Lung microvascular endothelial cell (primary cell): ENCODE data around the gene MAD1L1. TPM values are rescaled to one million over a fixed set of nuclear protein-coding genes. Genes with fewer than 3 reads are reported as not detected.
"Not testable (repeated sequence)": the region's sequence is repeated elsewhere in the genome, so short reads cannot be mapped to it uniquely, and the experiment has no call there.

Source experiments
- DNase-seq, 2 donors: peaks; one replicate each; pipeline versions ENCODE4 v3.0.0 to v3.0.0-alpha.2; 2010; ENCODE audit warnings: low read depth in 2 of 2
- total RNA-seq: library from RNA; depleted of rRNA; stranded (reverse); fragments of >200 nt; gene quantifications from 2 replicates; pipeline ENCODE4 v1.2.1, GENCODE V29; 2014

MAD1L1 gene
- total RNA-seq, 1 donor from 2014 or later = 46.0 TPM

DNA sequence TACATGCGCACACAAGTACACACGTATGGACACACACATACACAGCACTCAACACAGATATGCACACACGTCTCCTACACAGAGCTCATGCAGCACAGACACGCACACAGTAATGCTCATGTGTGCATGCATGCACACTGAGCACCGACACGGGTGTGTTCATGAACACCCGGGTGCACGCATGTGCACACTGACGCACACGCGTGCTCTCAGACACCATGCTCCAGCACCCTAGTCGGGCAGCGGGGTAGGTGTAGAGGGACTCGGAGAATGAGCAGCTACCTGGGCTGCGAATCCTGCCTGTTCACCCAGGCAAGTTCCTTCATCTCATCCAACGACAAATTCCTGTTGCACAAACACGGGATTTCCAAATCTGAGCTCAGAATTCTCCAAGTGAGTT lies 184.7 kb downstream of the MAD1L1 start:
- DNase-seq = no peak

DNA sequence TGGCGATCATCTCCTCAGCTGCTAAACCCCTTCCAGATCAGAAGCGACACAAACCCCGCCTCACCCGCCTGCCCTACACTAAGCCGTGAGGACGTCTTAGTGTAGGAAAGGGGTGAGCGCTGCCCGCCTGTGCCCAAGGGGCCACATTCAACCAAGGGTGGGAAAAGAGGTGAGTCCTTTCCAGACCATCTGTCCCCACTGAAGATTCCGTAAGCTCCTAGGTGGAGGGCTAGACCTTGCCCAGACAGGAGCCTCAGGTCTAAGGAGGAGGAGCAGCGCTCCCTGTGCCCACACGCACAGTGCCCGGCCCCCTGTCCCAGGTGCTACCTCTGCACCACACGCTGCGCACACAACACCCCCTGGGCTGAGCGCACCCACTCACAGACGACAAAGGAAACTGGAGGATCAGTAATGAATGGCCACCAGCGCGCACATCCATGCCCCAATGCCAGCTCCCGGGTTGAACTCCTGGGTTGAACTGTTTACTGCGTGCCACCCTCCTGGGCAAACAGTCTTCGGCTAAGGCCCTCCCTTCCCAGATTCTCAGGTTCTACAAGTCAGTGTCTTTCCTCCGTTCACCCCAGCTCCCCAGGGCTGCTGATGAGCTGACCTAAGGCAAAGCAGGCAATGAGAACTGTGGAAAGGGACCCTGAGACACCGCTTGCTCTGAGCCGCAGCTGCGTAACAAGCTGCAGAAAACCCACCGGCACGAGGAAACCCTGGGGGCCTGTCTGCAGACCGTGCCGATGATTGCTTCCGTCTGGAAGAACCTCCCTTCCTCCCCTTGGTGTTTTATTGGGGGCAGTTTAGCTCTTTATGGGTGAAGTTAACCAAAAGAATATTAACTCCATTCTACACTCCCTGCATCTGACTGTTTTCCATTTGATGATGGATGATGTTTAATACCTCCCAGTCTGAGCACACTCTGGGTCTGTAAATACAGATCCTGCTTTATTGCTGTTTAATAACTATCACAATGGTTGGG lies 185.9 kb downstream of the MAD1L1 start:
- no peak for DNase-seq

DNA sequence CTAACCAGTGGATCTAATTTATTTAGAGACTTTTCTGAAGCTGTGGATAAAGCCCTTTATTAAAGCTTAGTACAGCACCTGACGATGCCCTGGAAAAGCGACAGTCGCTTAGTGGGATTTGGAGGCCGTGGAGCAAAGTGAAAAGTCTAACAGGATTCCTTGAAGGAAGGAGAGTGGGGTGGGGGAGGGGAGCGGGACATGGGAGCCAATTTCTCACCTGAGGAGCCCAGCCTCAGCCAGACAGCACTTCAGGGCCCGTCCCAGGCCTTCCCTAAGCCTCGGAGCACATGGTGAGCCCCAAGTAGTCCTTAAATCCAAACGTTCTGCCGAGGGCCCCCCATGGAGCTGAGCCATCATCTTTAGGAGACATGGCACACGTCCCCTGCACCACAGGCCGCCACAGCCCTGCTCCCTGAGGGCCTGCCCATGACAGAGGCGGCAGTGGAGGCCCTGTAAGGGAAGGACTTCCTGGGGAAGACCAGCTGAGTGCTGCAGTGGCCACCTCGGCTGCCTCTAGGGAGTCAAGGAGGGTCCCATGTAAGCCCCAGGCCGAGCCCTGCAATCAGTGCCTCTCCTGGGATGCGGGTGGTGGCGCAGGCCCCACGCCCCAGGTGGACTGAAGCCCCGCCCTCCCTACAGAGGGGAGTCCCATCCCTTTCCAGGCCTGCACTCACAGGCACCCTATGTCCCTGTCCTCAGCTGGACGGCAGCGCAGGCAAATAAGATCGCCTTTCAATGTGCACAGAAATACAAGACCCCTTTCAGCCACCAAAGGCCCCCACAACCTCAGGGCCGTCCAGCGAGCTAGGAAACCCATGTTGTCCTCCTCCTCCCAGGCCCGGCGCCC lies 187.0 kb downstream of the MAD1L1 start:
- DNase-seq = no peak

DNA sequence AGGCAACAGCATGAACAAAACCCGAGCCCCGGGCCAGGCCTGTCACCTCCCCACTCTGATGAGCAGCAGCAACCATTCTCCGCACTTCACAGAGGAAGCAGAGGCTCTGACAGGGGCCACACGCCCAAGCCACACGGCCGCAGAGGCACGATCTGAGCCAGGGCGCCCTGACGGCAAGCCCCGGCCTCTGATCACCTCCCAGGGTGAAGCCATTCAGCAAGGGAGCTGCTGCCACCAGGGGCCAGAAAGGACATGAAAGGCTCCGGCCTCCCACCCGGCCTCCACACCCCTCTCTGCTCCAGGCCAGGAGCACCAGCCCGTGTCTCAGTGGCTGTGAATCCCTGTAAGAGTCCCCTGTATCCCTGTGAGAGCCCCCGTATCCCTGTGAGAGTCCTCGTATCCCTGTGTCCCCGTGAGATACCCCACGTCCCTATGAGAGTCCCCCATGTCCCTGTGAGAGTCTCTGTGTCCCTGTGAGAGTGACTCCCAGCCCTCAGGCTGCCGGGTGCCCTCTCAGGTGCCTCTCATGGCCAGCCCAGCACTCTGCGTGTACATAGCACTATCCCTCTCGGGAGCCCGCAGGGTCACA lies 187.8 kb downstream of the MAD1L1 start:
- no peak for DNase-seq

DNA sequence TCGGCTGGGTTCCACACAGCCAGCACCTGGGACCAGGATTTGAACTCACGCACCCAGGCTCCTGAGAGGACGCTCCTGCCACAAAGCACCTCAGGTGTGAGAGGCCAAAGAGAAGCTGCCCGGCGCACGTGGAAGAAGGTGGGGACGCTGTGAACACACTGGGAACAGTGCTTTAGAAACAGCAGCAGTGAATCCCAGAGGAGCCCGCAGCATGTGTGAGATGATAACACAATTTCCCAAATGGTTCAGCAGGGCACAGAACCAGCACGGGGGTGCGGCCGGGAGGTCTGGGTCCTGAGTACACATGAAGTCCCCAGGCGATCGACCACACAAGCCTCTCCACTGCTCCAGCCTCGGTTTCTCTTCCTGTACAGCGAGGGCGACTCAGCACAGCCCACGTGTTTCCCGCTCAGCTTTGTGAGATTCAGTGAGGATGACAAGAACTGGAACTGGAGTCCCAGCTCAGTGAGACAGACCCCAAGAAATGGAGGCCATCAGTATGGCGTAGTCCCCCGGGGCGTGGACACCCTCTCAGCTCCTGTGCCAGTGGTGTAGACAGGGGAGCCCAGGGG lies 188.3 kb downstream of the MAD1L1 start:
- no peak for DNase-seq

DNA sequence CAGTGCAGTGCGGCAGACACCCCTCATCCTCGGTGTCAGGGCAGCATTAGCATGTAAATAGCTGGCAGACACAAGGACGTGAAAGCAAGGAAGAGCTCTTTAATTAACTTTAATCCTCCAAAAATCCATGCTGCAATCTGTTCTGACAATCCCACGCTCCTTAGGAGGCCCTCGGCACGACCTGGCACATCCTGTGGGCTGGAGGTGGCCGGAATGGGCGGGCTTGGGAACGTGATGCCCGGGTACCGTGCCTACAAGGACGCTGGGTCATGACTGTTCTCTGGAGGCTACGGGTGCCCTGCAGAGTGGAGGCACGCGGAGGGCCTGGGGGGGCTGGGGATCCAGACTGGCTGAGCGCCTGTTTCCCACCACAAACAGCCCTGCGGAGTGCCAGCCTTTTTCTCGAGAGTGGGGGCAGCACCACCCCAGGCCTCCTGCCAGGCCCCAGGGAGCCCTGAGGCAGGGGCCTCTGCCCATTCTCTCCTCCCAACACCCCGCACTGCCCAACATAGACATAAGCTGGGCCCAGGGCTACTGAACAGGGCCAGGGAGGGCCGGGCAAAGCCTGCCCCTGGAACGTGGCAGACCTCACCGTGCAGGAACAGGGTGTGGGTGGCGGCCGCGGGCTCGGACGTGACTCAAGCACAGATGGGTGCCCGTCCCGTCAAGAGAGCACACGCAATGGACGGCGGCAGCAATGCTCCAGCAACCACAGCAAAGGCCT lies 189.3 kb downstream of the MAD1L1 start:
- no peak for DNase-seq

DNA sequence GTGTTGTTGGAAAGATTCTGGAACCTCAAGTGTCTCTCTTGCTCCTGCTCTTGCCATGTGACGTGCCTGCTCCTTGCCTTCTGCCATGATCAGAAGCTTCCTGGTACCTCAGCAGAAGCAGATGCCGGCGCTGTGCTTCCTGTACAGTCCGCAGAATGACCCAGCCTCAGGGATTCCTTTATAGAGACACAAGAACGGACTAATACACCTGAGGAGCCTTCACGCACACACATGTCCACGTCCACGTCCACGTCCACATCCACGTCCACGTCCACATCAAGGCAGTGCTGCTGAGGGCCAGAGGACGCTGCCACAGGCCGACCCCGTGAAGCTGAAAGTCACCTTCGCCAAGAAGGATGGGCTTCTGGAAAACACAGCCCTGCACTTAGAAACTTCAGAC lies 190.1 kb downstream of the MAD1L1 start:
- DNase-seq = no peak

DNA sequence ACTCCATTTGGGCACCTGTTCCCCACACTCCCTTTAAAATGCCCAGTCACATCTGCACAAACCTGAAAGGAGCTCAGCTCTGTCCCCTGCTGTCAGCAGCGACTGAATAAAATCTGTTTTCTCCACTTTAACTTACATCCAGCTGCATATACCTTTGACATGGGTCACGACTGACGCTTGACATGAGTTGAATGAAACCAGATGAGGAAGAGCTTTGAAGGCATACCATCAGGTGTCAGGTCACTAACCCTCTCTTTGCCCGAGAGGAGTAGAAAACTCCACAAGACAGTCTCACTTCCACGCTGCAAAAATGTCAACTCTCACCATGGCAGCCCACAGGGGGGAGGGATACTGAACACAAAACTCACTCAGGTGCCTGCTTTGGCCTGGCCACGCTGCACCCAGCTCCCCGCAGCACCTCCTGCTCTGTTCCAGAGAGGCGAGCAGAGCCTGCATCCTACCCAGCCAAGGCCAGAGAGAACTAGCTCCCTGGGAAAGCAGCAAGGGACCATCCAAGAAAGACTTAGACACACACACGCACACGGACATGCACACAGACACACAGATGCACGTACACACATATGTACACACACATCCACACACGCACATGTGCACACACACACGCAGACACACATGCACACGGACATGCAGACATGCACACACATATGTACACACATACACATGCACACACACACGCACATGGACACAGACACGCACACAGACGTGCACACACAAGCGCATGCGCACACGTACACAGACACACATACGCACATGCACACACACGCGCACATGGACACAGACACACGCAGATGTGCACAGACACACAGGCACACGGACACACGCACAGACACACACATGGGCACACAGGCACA lies 191.0 kb downstream of the MAD1L1 start:
- DNase-seq = no peak

DNA sequence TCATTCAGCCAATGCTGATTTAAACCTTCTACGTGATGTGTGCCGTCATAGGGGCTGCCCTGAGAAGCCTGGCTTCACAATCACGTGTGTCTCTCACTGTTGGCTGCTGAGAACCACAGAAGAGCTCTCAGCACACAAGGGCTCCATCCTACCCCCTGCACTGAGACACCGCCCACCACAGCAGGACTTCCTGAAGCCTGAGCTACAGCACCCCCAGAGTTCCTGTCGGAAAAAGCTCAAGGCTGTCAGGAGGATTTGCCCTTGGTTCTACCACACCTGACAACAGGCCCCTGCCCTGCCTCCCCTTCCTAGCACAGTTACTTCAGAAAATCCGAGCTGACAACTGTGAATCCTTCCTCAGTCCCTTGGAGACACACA lies 191.9 kb downstream of the MAD1L1 start:
- DNase-seq = no peak

DNA sequence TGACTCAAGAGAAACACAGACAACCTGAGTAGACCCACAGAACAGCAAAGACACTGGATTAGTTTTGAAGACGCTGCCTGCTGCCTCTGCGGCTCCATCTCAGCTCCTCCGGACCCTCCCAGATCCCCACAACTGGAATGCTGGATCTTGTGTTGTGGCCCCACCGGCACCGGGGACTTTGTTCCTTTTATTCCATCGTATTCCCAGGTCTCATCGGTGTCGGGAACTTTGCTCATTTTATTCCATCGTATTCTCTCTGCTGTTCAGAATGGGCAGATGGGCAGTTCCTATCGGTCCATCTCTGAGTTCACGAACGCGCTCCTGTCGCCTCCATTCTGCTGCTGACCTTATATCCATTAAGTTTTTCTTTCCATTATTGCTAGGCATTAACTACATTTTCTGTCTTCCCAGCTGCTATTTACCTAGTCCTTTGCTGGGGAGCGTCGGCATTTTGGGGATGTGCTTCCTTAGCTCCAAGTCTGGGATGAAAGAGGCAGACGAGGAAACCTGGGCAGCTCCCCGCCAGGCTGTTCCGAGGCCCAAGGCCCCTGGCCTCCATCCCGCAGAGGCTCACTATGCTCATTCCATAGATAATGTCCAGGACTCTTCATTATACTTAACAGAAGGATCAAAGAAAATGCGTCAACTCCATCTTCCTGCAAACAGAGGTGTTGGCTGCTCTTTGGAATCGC lies 192.4 kb downstream of the MAD1L1 start:
- DNase-seq = no peak

DNA sequence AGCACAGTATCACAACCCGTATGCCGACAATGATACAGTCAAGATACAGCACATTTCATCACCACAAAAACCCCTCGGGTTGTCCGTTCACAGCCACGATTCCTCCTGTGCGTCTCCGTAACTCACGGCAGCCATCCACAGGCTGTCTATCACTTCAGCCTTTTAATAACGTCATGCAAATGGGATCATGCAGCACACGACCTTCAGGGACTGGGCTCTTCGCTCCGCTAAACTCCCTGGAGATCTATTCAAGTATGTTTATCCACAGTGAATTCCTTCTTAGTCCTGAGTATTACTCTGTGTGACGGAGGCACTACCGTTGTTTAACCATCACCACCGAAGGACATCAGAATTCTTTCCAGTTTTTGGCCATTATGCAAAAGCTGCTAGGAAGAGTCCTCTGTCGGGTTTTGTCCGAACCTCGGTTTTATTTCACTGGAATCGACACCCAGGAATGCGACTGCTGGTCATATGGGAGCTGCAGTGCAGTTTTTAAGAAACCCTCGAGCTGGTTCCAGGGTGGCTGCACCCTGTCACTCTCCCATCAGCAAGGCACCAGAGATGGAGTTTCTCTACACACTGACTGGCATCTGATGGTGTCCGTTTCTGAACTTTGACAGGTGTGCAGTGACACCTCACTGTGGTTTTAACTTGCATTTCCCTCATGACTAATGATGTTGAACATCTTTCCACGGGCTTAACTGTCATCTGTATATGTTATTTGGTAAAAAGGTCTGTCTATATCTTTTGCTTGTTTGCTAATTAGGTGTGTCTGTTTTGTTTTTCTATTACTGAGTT lies 193.6 kb downstream of the MAD1L1 start:
- no peak for DNase-seq

DNA sequence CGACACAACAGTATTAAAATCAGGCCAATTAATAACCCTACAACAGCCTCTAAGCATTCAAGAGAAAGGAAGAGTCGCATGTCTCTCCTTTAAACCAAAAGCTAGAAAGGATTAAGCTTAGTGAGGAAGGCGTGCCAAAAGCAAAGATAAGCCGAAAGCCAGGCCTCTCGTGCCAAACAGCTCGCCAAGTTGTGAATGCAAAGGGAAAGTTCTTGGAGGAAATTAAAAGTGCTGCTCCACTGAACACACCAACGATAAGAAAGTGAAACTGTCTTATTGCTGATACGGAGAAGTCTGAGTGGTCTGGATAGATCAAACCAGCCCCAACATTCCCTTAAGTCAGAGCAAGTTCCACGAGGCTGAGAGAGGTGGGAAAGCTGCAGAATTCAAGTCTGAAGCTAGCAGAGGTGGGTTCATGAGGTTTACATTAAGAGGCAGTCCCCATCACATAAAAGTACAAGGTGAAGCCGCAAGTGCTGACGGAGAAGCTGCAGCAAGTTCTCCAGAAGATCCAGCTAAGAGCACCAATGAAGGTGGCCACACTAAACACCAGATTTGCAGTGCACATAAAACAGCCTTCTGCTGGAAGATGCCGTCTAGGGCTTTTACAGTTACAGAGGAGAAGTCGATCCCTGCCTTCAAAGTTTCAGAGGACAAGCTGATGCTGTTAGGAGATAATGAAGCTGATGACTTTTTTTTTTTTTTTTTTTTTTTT lies 194.8 kb downstream of the MAD1L1 start:
- peak in 1 of 2 donors; percentile 58 for DNase-seq

DNA sequence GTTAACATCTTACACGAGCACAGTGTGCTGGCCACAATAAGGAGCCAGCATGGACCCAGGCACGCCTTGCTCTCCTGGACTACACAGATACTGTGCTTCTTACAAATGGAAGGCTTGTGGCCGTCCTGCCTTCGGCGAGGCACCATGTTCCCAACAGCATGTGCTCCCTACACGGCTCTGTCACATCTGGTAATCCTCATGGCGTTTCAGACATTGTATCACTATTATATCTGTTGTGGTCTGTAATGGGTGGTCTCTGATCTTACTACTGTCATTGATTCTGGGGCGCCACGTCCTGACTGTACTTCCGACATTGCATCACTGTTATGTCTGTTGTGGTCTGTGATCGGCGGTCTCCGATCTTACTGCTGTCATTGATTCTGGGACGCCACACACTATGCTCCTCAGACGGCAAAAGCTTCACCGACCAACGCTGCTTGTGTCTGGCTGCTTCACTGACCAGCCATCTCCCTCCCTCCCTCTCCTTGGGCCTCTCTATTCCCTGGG lies 195.4 kb downstream of the MAD1L1 start:
- DNase-seq = no peak

DNA sequence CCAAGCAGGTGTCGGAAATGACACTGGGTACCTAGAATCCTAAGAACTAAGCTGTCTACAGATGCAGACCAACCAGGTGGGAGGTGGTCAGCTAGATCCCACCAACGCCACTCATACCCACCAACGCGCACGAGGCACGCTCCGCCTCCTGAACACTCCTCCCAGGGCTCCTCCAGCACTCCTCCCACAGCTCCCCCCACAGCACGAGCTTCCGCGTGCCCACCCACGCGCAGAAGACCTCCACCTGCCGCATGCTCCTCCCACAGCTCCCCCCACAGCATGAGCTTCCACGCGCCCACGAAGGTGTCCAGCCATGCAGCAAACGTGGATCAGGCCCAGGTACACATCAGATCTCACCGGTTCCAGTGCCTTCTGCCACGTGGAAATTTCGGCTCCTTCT lies 196.0 kb downstream of the MAD1L1 start:
- DNase-seq = no peak

DNA sequence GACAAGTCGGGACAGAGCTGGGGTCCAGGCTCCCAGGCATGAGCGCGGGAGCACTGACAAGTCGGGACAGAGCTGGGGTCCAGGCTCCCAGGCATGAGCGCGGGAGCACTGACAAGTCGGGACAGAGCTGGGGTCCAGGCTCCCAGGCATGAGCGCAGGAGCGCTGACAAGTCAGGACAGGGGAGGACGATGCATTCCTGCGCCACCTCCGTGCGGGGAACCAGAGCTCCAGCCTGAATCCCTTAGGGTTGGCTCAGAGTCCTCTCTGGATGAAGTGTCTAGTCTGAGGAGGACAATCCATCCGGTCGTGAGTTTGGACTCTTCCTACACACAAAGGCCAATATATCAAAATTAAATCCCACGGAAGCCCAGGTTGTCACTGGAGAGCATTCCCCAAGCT lies 196.5 kb downstream of the MAD1L1 start:
- DNase-seq = not testable (repeated sequence)

DNA sequence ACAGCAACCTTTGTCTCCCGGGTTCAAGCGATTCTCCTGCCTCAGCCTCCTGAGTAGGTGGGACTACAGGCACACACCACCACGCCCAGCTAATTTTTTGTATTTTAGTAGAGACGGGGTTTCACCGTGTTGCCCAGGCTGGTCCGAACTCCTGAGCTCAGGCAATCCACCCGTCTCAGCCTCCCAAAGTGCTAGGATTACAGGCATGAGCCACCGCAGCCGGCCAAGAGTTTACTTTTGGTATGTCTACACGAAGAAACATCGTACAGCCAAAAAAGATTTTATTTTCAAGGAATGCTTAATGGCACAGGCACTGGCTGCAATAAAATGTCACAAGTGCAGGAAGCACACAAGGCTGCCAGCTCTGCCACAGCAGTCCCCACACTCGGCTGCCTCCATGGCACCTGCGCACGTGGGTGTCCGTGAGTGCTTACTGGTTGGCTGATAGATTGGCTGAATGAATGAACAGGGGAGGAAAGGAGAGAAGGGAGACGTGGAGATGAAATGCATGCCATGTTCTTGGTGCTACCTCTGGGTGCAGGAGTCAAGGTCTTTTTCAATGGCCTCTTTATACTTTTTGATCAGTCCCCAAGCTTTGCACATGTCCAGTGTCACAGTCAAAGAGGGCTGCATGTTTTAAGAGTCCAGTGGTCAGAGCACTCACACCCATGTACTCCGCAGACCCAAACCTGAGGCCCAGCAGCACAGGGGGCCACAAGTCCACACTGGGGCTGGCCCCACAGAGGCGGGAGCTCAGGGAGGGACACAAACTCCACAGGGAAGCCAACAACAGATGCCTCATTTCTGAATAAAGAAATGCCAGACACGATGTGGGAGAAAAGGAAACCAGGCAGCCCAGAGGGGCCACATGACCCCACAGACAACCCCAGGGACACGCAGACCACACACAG lies 198.2 kb downstream of the MAD1L1 start:
- DNase-seq = no peak
